GM21825 (cell line): ENCODE data around the gene FAF1.

ENCODE experiments used
- ATAC-seq: cut with Tn5 transposase; IDR thresholded peaks from one replicate; pipeline ENCODE4 v1.9.1; 2021; ENCODE audit warnings: mild to moderate bottlenecking, moderate library complexity; ENCODE audit not compliant: unreplicated experiment

Gene FAF1

DNA sequence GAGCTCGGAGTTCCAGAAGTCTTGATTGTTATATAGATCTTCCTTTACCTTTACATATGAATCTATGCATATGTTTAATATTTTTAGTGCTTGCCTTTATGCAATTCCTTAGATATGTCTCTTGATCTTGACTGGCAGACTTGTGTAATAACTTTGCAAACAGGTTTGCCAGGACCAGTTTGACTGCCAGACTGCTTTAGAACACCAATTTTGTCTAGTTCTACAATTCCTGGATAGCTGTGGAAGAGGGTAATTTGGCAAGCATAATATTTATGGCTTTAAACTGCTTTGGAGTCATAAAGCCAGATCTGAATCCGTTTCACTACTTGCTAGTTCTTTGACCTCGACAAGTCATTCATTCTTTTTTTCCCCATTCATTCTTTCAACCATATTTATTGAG, 250.0 kb downstream of the FAF1 start:
- ATAC-seq = no peak

- no peak for ATAC-seq
Measured at GRCh38 chr1:50707824-50708223, 252.2 kb downstream of the FAF1 start.

- no peak for ATAC-seq
Measured at GRCh38 chr1:50705699-50706098, 254.4 kb downstream of the FAF1 start.

- ATAC-seq = no peak
Measured at GRCh38 chr1:50705041-50705440, 255.0 kb downstream of the FAF1 start.

GRCh38 chr1:50704126-50704525, 255.9 kb downstream of the FAF1 start:
- no peak for ATAC-seq

GRCh38 chr1:50703240-50703639, 256.8 kb downstream of the FAF1 start:
- ATAC-seq = no peak

DNA sequence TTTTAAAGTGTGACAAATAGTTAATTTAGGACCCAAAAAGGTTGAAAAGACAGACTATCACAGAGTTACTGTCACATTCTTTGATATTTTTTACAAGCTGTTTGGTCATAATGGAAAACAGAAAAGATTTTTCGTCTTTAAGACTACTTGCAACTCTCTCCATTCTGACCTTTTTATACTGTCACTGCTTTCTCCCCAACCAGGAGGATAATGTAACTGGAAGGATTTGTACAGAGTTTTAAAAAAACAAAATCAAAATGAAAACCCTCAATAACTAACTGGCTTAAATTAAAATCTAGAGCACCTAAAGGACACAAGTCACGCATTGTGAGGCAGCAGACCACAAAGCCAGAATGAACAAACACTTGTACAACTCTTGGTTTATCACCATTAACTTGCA, 257.7 kb downstream of the FAF1 start:
- ATAC-seq = no peak

- ATAC-seq = no peak
Measured at GRCh38 chr1:50701706-50702317, 258.3 kb downstream of the FAF1 start.

DNA sequence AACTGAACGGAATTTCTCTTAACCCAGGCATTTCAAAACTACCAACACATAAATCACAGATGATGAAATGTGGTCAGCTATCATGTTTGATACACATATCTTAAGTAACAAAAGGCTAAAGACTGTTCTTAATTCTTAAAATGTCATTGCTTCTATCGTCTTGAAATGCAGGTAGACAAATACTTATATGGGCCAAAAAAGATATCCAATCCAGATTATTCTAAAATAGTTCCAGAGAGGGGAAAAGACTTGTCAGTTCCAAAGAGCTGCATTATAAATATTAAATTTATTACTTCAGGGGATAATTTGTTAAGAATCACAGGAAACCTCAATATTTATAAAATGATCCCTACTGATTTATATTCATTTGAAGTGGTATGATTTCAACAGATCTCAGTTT, 259.4 kb downstream of the FAF1 start:
- no peak for ATAC-seq

DNA sequence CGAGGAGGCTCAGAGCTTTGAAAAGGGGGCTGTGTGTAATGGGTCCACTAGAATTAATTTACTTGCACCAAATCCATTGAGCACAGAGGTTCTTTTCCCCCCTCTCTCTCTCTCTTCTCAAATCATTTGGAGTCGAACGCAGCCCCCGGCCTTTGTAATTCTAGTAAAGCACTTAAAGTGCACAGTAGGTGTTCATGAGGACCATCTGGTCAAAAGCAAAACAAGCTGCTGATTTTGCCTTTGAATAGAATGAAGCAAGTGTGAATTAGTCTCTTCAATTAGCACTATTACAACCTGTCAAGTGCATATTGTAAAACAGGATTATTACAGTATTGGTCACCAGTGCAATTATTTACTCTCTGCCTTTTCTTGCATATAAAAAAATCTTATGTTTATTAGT, 259.9 kb downstream of the FAF1 start:
- no peak for ATAC-seq

DNA sequence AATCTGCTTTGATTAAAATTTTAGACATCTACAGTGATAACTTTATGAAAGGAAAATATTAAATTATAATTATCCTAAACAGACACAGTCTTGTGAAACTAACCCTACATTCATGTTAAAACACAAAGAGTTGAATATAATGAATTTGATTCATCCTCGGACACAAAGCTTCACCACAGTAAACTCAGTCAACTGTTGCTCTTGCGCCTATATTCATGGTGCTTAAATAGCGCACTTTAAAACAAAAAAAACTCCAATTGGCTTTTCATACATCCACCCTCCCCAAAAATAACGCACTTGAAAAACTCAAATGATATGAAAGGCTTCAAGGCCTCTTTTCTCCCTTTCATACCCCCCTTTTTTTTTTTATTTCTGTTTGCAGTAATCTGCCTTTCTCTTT, 260.3 kb downstream of the FAF1 start:
- ATAC-seq = no peak

DNA sequence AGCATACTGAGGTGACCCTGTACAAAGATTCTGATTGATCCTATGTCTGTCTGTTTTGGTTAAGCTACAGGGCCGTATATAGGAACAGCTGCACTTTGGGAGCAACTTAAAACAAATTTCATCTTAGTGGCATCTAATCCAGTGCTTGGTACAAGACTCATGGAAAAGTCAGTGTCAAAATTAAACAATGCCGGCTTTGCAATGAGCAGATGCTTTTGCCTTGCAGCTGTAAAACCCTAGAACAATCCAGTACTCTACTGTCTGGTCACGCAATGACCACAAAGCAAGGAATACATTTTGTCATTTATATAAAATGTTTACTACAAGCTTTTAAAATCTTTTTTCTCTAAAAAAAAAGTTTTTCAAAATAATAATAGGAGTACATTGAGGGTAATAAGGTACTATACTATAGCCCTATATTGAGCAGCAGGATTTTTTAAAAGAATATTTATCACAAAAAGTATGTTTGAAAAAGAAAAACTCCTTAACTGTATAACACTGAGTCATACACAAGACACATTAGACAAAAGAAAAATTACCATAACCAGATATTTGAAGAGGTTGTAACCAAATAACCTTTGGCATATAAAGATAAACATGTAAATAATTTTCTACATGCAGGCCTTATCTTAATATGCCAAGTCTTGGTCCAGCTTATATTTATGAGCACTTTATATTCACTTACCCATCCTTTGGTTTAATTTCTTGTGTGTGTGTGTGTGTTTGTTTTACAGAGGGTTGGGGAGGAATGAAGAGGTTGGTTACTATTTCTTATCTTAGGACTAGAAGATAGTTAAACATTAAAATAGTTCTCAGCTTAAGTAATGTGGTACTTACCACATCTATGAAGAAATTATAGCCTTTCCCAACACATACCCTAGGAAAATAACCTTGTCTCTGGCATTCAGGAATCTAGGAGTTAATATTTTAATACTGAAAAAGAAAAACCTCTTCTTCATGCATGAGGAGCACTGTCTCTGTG, 262.3 kb downstream of the FAF1 start:
- ATAC-seq = no peak

DNA sequence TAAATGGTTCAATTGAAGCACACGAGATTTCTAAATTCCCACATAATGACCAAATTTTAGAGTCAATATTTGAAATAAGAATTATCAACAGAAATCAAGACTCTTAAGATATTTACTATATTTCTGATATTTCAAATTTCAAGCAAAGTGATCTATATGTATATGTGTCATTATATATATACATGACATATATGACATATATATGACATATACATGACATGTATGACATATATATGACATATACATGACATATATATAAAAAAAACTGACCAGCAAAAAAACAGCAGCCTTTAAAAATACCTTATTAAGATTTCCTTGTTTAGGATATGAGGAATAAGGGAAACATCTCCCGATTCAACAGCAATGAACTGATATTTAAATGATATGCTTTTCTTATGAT, 266.2 kb downstream of the FAF1 start:
- no peak for ATAC-seq

DNA sequence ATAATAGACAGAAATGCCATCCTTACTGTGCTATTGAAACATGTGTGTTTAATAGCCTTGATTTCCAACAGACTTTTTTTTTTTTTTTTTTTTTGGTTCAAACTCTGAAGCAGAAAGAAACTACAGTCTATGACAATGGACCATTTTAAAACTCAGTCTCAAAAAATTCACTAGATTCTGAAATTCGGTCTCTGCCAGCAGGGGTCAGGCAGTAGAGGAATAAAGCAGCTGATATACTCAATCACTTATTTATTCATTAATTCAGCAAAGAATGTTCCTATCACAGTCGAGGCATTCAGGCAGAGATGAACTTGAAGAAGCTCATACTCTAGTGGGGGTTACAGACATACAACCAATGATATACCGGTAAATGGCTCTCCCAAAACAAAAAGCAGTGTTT, 275.9 kb downstream of the FAF1 start:
- ATAC-seq = no peak

GRCh38 chr1:50681931-50682330, 278.1 kb downstream of the FAF1 start:
- ATAC-seq = no peak

GRCh38 chr1:50667710-50668356, 292.2 kb downstream of the FAF1 start:
- no peak for ATAC-seq

GRCh38 chr1:50667272-50667671, 292.8 kb downstream of the FAF1 start:
- ATAC-seq = no peak

DNA sequence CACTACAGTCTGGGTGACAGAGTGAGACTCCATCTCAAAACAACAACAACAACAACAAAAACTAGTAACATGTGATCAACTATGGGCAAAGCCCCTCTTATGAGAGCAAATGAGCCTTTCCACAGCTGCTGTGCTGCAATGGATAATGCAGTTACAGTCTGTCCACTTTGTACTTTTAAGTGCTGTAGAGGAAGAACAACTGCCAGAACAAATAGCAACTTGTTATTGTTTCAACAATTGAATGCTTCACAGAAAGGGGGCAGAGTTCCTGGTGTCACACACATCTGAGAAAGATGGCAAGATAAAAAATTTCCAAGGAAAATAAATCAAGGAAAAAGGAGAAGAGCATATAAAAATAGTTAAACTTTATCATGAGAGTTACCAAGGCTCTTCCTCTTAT, 293.2 kb downstream of the FAF1 start:
- ATAC-seq = no peak

DNA sequence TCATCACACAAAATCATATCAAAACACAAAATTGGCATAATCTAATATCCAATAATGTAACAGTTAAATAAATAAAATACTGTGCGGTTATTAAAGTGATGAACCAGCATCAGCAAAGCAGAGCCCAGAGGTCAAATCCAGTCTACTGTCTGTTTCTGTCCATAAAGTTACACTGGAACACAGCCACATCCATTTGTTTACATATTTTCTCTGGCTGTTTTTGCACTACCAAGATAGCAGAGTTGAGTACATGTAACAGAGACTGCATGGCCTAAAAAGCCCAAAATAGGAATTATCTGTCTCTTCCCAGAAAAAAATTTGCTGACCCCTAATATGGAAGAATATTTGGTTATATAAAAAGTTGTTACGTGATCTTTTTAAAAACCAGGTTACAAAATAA, 294.7 kb downstream of the FAF1 start:
- no peak for ATAC-seq

DNA sequence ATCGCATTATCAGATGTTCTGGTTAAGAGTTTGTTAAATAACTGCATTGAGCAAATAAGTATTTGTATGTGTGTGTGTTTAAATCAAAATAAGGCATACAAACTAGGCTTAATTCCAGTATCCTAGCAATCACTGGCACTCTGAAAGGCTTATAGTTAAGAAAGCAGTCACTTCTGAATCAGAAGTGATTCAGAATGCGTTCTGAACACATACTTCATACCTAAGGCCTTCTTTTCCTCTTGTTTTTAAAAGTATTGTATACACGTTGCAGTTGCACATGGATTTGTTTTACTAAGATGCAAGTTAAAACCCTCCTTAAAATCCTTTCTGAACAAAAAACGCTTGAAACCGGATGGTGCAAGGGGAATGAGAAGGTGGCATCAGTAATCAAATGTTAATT, 298.4 kb downstream of the FAF1 start:
- ATAC-seq = no peak

GRCh38 chr1:50659107-50659662, 300.9 kb downstream of the FAF1 start:
- ATAC-seq = no peak
